ENCODE measurements around the gene ZNF248. TPM values are rescaled to one million over a fixed set of nuclear protein-coding genes. Genes with fewer than 3 reads are reported as not detected.

Gene ZNF248
- total and polyA plus RNA-seq, 8 donors, result 12.0 to 45.2 (median 40.0) TPM

GRCh38 chr10:37758074-37758473, 99.3 kb downstream of the ZNF248 start:
- peaks cover 0 to 3% of the 10 kb centered on the region in 2 donors for H3K9me3 ChIP-seq
- no peaks in the 10 kb centered on the region for H3K27me3 ChIP-seq
- TF ChIP-seq CTCF (IDR thresholded peaks at IDR 0.05), result no peak
- no peaks in the 10 kb centered on the region for H3K36me3 ChIP-seq
- no peak overlapping the region for H3K27ac ChIP-seq
- H3K4me3 ChIP-seq, result no peak overlapping the region
- no peaks in the 10 kb centered on the region for H3K4me1 ChIP-seq
- intact Hi-C loops (cut with DNase I), result no loop called here
- no peak for ATAC-seq
- DNase-seq, result no peak

- no peak overlapping the region for H3K4me3 ChIP-seq
- no peak for DNase-seq
- intact Hi-C loops (cut with DNase I), result no loop called here
- H3K27ac ChIP-seq, result no peak overlapping the region
- no peaks in the 10 kb centered on the region for H3K36me3 ChIP-seq
- no peaks in the 10 kb centered on the region for H3K4me1 ChIP-seq
- no peaks in the 10 kb centered on the region for H3K9me3 ChIP-seq
- peak; percentile 30 to 46 for TF ChIP-seq CTCF (IDR thresholded peaks at IDR 0.05)
- H3K27me3 ChIP-seq, result no peaks in the 10 kb centered on the region
- ATAC-seq, result peak; percentile 91
Measured at GRCh38 chr10:37754538-37755323, 102.7 kb downstream of the ZNF248 start.

GRCh38 chr10:37752334-37752875, 105.0 kb downstream of the ZNF248 start:
- H3K27ac ChIP-seq, result no peak overlapping the region
- intact Hi-C loops (cut with DNase I), result no loop called here
- no peak overlapping the region for H3K4me3 ChIP-seq
- H3K9me3 ChIP-seq, result no peaks in the 10 kb centered on the region
- H3K36me3 ChIP-seq, result no peaks in the 10 kb centered on the region
- H3K4me1 ChIP-seq, result no peaks in the 10 kb centered on the region
- DNase-seq, result no peak
- no peaks in the 10 kb centered on the region for H3K27me3 ChIP-seq
- TF ChIP-seq CTCF (IDR thresholded peaks at IDR 0.05), result no peak
- ATAC-seq, result no peak

GRCh38 chr10:37748170-37748569, 109.2 kb downstream of the ZNF248 start:
- Histone ChIP-seq H3K27ac (no peak overlapping the region), H3K4me1 (no peaks in the 10 kb centered on the region), H3K27me3 (no peaks in the 10 kb centered on the region), H3K36me3 (no peaks in the 10 kb centered on the region), H3K4me3 (no peak overlapping the region), H3K9me3 (no peaks in the 10 kb centered on the region)
- no peak for TF ChIP-seq CTCF (IDR thresholded peaks at IDR 0.05)
- ATAC-seq, result no peak
- intact Hi-C loops (cut with DNase I), result no loop called here
- no peak for DNase-seq

- H3K4me1 ChIP-seq, result no peaks in the 10 kb centered on the region
- intact Hi-C loops (cut with DNase I), result no loop called here
- no peak overlapping the region for H3K27ac ChIP-seq
- no peak overlapping the region for H3K4me3 ChIP-seq
- H3K9me3 ChIP-seq, result no peaks in the 10 kb centered on the region
- no peaks in the 10 kb centered on the region for H3K36me3 ChIP-seq
- ATAC-seq, result no peak
- no peak for TF ChIP-seq CTCF (IDR thresholded peaks at IDR 0.05)
- H3K27me3 ChIP-seq, result no peaks in the 10 kb centered on the region
- no peak for DNase-seq
Measured at GRCh38 chr10:37747081-37747480, 110.3 kb downstream of the ZNF248 start.

Measured in left lung (tissue), 10 donors.